ENCODE data around the gene FRAT1. TPM values are rescaled to one million over a fixed set of nuclear protein-coding genes. Genes with fewer than 3 reads are reported as not detected.

The FRAT1 gene
- polyA plus RNA-seq, 1 donor (not counting 4 experiments of a cell fraction or from before 2014, with no cell fraction given), result 0.34 TPM

GRCh38 chr10:97361537-97361901 lies 42.4 kb downstream of the FRAT1 start:
- H3K79me2 ChIP-seq (ENCODE audit: control insufficient read depth, insufficient read depth, low read length), result no peaks in the 10 kb centered on the region
- no peaks in the 10 kb centered on the region for H3K27me3 ChIP-seq (ENCODE audit: control insufficient read depth, extremely low read depth, insufficient read depth, low read length)
- DNase-seq (ENCODE audit: low read depth, low spot score), result no peak
- FAIRE-seq, result no peak
- dilution Hi-C loops (cut with MboI; ENCODE audit: extremely low pct_ligation_motif_present, low sequenced_read_pairs), result no loop called here
- H4K20me1 ChIP-seq (ENCODE audit: control insufficient read depth, extremely low read depth, insufficient read depth, low read length), result no peaks in the 10 kb centered on the region
- no peak overlapping the region for H3K9ac ChIP-seq (ENCODE audit: control insufficient read depth, extremely low read depth, insufficient read depth, low read length)
- H3K4me1 ChIP-seq (ENCODE audit: control insufficient read depth, extremely low read depth, insufficient read depth, low read length), result peaks cover 5% of the 10 kb centered on the region
- H3K9me3 ChIP-seq (ENCODE audit: control insufficient read depth, low read depth, low read length), result no peaks in the 10 kb centered on the region
- TF ChIP-seq EZH2 (IDR thresholded peaks at IDR 0.05; ENCODE audit: low read length), result no peak
- TF ChIP-seq, protein P1, sequence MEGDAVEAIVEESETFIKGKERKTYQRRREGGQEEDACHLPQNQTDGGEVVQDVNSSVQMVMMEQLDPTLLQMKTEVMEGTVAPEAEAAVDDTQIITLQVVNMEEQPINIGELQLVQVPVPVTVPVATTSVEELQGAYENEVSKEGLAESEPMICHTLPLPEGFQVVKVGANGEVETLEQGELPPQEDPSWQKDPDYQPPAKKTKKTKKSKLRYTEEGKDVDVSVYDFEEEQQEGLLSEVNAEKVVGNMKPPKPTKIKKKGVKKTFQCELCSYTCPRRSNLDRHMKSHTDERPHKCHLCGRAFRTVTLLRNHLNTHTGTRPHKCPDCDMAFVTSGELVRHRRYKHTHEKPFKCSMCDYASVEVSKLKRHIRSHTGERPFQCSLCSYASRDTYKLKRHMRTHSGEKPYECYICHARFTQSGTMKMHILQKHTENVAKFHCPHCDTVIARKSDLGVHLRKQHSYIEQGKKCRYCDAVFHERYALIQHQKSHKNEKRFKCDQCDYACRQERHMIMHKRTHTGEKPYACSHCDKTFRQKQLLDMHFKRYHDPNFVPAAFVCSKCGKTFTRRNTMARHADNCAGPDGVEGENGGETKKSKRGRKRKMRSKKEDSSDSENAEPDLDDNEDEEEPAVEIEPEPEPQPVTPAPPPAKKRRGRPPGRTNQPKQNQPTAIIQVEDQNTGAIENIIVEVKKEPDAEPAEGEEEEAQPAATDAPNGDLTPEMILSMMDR (optimal IDR thresholded peaks at IDR 0.05 in 1 of 3, IDR thresholded peaks at IDR 0.05 in 1 of 3, conservative IDR thresholded peaks at IDR 0.05 in 1 of 3; ENCODE audit: extremely low read depth in 1 of 3, insufficient read depth in 2 of 3, low read length in 3 of 3), result no peak
- no peak overlapping the region for H3K4me3 ChIP-seq (ENCODE audit: control insufficient read depth in 2 of 3, extremely low read depth in 1 of 3, insufficient read depth in 2 of 3, low read depth in 1 of 3, low read length in 3 of 3)
- H3K36me3 ChIP-seq (ENCODE audit: control insufficient read depth in 2 of 2, extremely low read depth in 1 of 2, insufficient read depth in 2 of 2, low read length in 2 of 2), result peaks cover 47 to 48% of the 10 kb centered on the region in 2 experiments
- no peak overlapping the region for H2AFZ ChIP-seq (ENCODE audit: control insufficient read depth, low read length)
- H3K27ac ChIP-seq (ENCODE audit: control insufficient read depth, insufficient read depth, low read length), result no peak overlapping the region
- peaks cover 2% of the 10 kb centered on the region for H3K9me1 ChIP-seq (ENCODE audit: control insufficient read depth, extremely low read depth, insufficient read depth, low read length)
- H3K4me2 ChIP-seq (ENCODE audit: control insufficient read depth, extremely low read depth, insufficient read depth, low read depth, low read length), result no peak overlapping the region

DNA sequence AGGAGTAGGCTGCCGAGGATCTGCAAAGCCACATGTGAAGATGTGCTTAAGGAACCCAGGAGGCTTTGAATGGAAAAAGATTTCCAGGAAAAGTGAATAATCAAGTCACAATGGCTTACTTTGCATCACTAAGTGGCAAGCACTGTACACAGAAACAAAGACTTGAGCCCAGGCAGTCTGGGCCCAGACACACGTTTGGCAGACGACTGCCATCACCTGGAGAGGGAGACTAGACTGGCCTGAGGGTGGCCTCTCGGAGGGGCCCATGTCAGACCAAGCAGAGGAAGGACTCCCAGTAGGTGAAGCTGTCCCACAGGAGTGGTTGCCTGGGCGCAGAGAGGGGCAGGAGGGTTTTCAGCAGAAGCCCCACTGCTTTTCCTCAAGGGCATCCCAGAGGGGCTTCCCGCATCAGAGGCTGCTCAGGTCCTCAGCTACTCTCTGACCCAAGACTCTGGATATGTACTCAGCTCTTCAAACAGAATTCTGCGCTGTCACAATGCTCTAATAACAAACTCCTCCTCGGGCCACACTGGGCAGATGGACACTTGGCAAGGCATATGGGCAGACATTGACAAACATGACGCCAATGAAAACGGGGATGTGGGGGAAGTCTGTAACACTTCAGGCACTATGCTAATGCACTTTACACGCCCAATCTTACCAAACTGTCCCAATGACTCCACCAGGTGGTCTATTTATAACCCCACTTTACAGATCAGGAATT lies 43.4 kb downstream of the FRAT1 start:
- Histone ChIP-seq H3K9ac (ENCODE audit: control insufficient read depth, extremely low read depth, insufficient read depth, low read length) (no peak overlapping the region), H3K27ac (ENCODE audit: control insufficient read depth, insufficient read depth, low read length) (no peak overlapping the region), H3K27me3 (ENCODE audit: control insufficient read depth, extremely low read depth, insufficient read depth, low read length) (no peaks in the 10 kb centered on the region), H3K9me3 (ENCODE audit: control insufficient read depth, low read depth, low read length) (no peaks in the 10 kb centered on the region), H3K4me2 (ENCODE audit: control insufficient read depth, extremely low read depth, insufficient read depth, low read depth, low read length) (no peak overlapping the region), H3K4me1 (ENCODE audit: control insufficient read depth, extremely low read depth, insufficient read depth, low read length) (peaks cover 5% of the 10 kb centered on the region), H3K36me3 (ENCODE audit: control insufficient read depth in 2 of 2, extremely low read depth in 1 of 2, insufficient read depth in 2 of 2, low read length in 2 of 2) (peaks cover 42 to 43% of the 10 kb centered on the region in 2 experiments), H4K20me1 (ENCODE audit: control insufficient read depth, extremely low read depth, insufficient read depth, low read length) (no peaks in the 10 kb centered on the region), H3K4me3 (ENCODE audit: control insufficient read depth in 2 of 3, extremely low read depth in 1 of 3, insufficient read depth in 2 of 3, low read depth in 1 of 3, low read length in 3 of 3) (no peak overlapping the region), H3K9me1 (ENCODE audit: control insufficient read depth, extremely low read depth, insufficient read depth, low read length) (peaks cover 2% of the 10 kb centered on the region), H3K79me2 (ENCODE audit: control insufficient read depth, insufficient read depth, low read length) (no peaks in the 10 kb centered on the region), H2AFZ (ENCODE audit: control insufficient read depth, low read length) (no peak overlapping the region)
- dilution Hi-C loops (cut with MboI; ENCODE audit: extremely low pct_ligation_motif_present, low sequenced_read_pairs), result no loop called here
- FAIRE-seq (no peak), DNase-seq (ENCODE audit: low read depth, low spot score) (no peak)
- TF ChIP-seq, protein P1 (optimal IDR thresholded peaks at IDR 0.05 in 1 of 3, IDR thresholded peaks at IDR 0.05 in 1 of 3, conservative IDR thresholded peaks at IDR 0.05 in 1 of 3; ENCODE audit: extremely low read depth in 1 of 3, insufficient read depth in 2 of 3, low read length in 3 of 3), result no peak
- TF ChIP-seq EZH2 (IDR thresholded peaks at IDR 0.05; ENCODE audit: low read length), result no peak
